ENCODE data around the gene BACH2.

The BACH2 gene

GRCh38 chr6:90026216-90026615 is 270.4 kb downstream of the BACH2 start:
- H3K4me3 ChIP-seq (ENCODE audit: control insufficient read depth, low read depth, low read length): no peak overlapping the region
- DNase-seq (ENCODE audit: low read depth): peak; percentile 39
- TF ChIP-seq CTCF (conservative IDR thresholded peaks at IDR 0.05; ENCODE audit: control insufficient read depth, insufficient read depth, low read depth, low read length): no peak

DNA sequence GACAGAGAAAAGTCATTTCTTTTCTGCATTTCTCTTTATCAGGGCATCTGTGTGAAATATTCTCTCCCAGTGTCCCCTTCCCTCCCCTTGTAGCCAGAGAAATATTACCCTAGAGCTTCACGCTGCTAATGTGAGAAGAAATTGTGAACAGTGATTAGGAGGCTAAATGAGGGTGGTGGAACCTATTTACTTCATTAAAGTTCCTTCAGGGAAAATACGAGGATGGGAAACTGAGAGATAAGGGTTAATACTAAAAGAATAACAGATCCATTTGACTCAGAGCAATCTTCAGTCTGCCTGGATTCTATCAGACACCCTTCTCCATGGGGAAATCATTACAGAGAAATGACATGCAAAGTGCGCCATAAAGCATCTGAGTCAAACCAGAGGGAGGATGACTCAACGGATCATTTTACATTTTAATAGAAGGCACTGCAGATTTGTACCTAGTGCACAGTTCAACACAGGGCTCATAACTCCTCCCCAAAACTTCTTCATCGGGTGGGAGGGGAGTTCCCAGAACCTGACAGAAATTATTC is 271.1 kb downstream of the BACH2 start:
- H3K4me3 ChIP-seq (ENCODE audit: control insufficient read depth, low read depth, low read length): no peak overlapping the region
- DNase-seq (ENCODE audit: low read depth): peak; percentile 99
- no peak for TF ChIP-seq CTCF (conservative IDR thresholded peaks at IDR 0.05; ENCODE audit: control insufficient read depth, insufficient read depth, low read depth, low read length)

- TF ChIP-seq CTCF (conservative IDR thresholded peaks at IDR 0.05; ENCODE audit: control insufficient read depth, insufficient read depth, low read depth, low read length): no peak
- no peak for DNase-seq (ENCODE audit: low read depth)
- no peak overlapping the region for H3K4me3 ChIP-seq (ENCODE audit: control insufficient read depth, low read depth, low read length)
These were observed 272.0 kb downstream of the BACH2 start for GRCh38 chr6:90024633-90025032.

DNA sequence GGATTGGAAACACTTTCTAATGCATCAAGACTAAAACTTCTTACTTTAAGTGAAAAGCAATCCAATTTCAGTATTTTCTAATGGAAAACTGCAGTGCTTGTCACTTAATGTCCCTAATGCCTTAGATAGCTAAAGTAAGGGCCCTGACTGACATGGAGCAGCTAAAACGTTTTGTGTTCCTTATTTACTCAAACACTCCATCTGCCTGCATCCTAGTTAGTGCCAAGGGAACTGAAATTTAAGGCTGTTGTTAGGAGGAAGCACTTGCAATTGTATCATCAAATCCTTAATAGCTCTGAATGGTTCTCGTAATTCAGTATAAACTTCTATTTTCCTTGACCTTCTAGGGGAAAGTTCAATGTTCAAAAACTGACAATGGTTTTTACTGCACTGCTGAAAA is 274.9 kb downstream of the BACH2 start:
- TF ChIP-seq CTCF (conservative IDR thresholded peaks at IDR 0.05; ENCODE audit: control insufficient read depth, insufficient read depth, low read depth, low read length): no peak
- H3K4me3 ChIP-seq (ENCODE audit: control insufficient read depth, low read depth, low read length): no peak overlapping the region
- no peak for DNase-seq (ENCODE audit: low read depth)

DNA sequence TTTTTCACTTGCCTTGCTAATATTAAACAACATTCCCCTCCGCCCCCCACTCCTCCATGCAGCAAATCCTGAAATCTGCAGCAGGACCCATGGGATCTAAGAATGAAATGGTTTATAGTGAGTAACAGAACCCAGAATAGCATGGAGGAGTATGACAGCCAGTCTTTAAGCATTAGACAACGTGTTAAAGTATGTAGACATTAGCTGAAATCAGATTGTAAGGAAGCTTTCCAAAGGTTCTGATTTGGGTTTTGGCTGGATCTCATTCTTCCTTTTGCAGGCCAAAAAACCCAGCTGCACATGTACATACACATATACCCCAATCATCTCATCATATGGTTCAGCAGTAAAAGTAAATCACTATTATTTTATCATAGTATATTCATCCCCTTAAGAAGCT is 275.9 kb downstream of the BACH2 start:
- no peak for TF ChIP-seq CTCF (conservative IDR thresholded peaks at IDR 0.05; ENCODE audit: control insufficient read depth, insufficient read depth, low read depth, low read length)
- no peak overlapping the region for H3K4me3 ChIP-seq (ENCODE audit: control insufficient read depth, low read depth, low read length)

GRCh38 chr6:90019216-90019615 is 277.4 kb downstream of the BACH2 start:
- DNase-seq (ENCODE audit: low read depth): no peak
- H3K4me3 ChIP-seq (ENCODE audit: control insufficient read depth, low read depth, low read length): no peak overlapping the region
- no peak for TF ChIP-seq CTCF (conservative IDR thresholded peaks at IDR 0.05; ENCODE audit: control insufficient read depth, insufficient read depth, low read depth, low read length)

More for the DNA sequence above, 275.9 kb downstream of the BACH2 start:
- DNase-seq (ENCODE audit: low read depth): no peak

DNA sequence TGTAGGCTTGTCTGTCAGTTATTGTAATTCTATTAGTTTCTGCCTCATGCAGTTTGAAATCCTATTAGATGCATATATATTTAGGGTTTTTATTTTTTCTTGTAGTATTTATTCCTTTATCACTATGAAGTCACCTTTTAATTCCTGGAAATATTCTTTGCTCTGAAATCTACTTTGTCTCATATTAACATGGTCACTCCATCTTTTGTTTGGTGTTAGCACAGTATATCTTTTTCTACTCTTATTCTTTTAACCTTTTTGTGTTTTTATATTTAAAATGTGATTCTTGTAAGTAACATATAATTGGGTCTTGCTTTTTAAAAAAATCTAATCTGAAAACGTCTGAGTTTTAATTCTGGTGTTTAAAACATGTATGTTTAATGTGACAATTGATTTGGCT is 280.8 kb downstream of the BACH2 start:
- no peak overlapping the region for H3K4me3 ChIP-seq (ENCODE audit: control insufficient read depth, low read depth, low read length)
- DNase-seq (ENCODE audit: low read depth): no peak
- TF ChIP-seq CTCF (conservative IDR thresholded peaks at IDR 0.05; ENCODE audit: control insufficient read depth, insufficient read depth, low read depth, low read length): no peak
